ENCODE data around the gene EEPD1.

DNA sequence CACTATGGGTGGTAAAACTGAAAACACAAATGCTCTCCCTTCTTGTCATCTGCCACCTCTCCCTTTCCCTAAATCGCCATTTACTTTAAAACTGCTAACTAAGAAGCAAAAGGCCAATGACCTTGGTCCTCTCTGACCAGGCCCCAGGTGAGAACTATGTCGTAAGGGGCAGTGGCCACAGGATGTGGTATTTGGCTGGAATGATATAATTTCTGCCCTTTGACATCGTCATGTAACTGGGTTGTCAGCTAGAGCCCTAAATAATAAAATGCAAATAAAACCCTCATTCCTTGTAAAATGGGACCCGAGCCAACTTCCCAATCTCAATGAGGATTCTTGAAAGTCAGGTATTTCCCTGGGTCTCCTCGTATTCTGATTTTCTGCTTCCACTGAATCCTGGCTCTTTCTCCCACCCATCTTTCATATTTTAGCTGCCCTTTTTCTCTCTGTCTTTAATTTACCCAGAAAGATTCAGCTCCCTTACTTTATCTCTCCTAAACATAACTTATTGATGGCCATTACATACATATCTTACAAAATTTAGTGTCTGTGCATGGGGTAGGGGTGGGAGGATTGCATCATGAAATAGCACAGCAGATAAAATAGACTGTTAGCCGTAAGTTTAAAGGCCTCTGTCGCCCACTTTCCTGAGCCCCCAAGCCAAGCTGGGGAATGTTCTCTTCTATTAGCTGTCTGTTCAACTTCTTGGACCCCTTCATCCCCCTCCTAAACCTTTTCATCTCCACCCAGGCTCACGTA lies 3.2 kb upstream of the EEPD1 start:
- no peak for TF ChIP-seq EZH2 (IDR thresholded peaks at IDR 0.05)
- TF ChIP-seq, protein P1, sequence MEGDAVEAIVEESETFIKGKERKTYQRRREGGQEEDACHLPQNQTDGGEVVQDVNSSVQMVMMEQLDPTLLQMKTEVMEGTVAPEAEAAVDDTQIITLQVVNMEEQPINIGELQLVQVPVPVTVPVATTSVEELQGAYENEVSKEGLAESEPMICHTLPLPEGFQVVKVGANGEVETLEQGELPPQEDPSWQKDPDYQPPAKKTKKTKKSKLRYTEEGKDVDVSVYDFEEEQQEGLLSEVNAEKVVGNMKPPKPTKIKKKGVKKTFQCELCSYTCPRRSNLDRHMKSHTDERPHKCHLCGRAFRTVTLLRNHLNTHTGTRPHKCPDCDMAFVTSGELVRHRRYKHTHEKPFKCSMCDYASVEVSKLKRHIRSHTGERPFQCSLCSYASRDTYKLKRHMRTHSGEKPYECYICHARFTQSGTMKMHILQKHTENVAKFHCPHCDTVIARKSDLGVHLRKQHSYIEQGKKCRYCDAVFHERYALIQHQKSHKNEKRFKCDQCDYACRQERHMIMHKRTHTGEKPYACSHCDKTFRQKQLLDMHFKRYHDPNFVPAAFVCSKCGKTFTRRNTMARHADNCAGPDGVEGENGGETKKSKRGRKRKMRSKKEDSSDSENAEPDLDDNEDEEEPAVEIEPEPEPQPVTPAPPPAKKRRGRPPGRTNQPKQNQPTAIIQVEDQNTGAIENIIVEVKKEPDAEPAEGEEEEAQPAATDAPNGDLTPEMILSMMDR (IDR thresholded peaks at IDR 0.05) = no peak

Data from neural progenitor cell (in vitro differentiated cells).